Measurements from ENCODE around the gene ELMOD3. TPM values are rescaled to one million over a fixed set of nuclear protein-coding genes. Genes with fewer than 3 reads are reported as not detected.
A peak's percentile ranks its signal among the peaks of the same experiment; 100 is the strongest.

ELMOD3 gene
- total RNA-seq, 1 donor from 2014 or later, result 19.6 TPM

DNA sequence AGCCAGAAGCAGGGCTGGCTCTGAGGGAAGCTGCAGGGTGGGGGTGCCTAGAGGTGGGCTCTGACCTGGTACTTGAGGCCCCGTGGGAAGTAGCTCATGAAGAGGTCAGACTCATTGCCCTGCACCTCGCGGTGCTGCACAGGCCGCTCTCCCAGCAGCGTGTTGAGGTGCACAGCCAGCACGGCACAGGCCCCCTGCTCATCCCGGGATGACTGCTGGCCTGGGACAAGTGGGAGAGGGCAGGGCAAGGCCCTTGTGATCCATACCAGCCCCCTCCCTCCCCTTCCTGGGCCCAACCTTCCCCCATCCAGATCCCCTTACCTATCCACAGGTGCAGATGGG lies 46.9 kb downstream of the ELMOD3 start:
- ATAC-seq (no peak), DNase-seq (no peak)
- Histone ChIP-seq H3K27me3 (ENCODE audit: low read depth) (no peaks in the 10 kb centered on the region), H3K4me3 (no peak overlapping the region), H3K9me3 (no peaks in the 10 kb centered on the region), H3K27ac (no peak overlapping the region), H3K36me3 (peaks cover 47% of the 10 kb centered on the region), H3K4me1 (peaks cover 17% of the 10 kb centered on the region)
- intact Hi-C loops (cut with DNase I), result no loop called here
- TF ChIP-seq, protein P1, sequence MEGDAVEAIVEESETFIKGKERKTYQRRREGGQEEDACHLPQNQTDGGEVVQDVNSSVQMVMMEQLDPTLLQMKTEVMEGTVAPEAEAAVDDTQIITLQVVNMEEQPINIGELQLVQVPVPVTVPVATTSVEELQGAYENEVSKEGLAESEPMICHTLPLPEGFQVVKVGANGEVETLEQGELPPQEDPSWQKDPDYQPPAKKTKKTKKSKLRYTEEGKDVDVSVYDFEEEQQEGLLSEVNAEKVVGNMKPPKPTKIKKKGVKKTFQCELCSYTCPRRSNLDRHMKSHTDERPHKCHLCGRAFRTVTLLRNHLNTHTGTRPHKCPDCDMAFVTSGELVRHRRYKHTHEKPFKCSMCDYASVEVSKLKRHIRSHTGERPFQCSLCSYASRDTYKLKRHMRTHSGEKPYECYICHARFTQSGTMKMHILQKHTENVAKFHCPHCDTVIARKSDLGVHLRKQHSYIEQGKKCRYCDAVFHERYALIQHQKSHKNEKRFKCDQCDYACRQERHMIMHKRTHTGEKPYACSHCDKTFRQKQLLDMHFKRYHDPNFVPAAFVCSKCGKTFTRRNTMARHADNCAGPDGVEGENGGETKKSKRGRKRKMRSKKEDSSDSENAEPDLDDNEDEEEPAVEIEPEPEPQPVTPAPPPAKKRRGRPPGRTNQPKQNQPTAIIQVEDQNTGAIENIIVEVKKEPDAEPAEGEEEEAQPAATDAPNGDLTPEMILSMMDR (IDR thresholded peaks at IDR 0.05), result no peak

DNA sequence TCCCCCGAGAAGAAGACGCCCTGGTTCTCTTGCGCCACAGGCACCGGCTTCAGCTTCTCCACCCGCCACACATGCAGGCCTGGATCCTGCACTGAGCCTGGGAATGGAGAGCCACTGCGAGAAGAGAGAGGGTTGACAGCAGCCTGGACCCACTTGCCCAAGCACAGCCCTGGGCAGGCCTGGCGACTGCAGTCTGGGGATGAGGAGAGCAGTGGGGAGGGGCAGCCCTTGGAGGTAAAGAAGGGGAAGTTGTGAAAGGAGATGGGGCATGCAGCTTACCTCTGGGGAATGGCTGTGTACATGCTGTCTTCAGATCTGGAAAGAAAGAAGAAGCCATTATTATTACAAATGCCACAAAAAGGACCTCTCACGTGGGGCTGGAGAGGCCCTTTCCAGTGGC lies 47.3 kb downstream of the ELMOD3 start:
- Histone ChIP-seq H3K27ac (no peak overlapping the region), H3K27me3 (ENCODE audit: low read depth) (no peaks in the 10 kb centered on the region), H3K4me3 (no peak overlapping the region), H3K4me1 (peaks cover 13% of the 10 kb centered on the region), H3K36me3 (peaks cover 47% of the 10 kb centered on the region), H3K9me3 (no peaks in the 10 kb centered on the region)
- DNase-seq (no peak), ATAC-seq (no peak)
- TF ChIP-seq, protein P1 (IDR thresholded peaks at IDR 0.05), result no peak
- intact Hi-C loops (cut with DNase I), result no loop called here

DNA sequence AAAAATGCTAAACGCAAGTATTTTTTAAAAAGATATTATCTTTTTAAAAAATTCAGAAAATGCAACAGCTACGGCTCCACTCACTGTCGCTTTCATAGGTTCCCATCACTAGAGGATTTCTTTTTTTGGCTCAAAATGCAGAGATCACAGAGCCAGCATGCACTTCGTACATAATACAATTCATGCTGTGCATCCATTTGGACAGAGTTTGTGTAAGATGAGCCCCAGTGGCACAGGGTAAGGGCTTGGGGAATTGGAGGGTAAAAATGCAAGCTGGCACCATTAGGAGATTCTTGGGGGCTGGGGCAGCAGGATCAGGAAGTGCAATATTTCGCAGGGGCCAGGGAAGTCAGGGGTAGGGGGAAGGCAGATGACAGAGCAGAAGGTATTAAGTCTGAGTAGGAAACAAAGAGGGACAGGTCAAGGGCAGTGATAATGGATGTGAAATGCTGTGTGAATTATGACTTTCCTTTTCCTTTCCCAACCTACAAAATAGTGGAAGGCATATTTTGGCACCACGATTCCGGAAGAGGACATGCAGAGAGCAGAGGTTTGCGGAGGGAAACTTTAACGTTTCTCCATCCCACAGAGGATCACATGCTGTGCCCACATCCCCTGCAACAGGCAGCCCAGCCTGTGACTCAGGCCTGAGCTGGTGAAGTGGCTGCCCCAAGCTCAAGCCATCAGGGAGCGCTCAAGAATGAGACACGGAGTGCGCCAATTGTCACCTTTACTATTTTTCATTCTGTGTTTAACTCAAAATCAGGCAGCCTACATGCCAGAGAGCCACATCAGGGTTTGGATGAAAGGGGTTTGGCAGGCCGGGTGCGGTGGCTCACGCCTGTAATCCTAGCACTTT lies 50.9 kb downstream of the ELMOD3 start:
- no peaks in the 10 kb centered on the region for H3K9me3 ChIP-seq
- DNase-seq (peak; percentile 81), ATAC-seq (peak; percentile 64 to 81)
- H3K27ac ChIP-seq, result peak overlapping the region; percentile 58
- H3K27me3 ChIP-seq (ENCODE audit: low read depth), result no peaks in the 10 kb centered on the region
- peak overlapping the region; percentile 11 for H3K4me3 ChIP-seq
- TF ChIP-seq, protein P1 (IDR thresholded peaks at IDR 0.05), result no peak
- H3K36me3 ChIP-seq, result peaks cover 18% of the 10 kb centered on the region
- peaks cover 30% of the 10 kb centered on the region for H3K4me1 ChIP-seq
- intact Hi-C loops (cut with DNase I), result no loop called here

DNA sequence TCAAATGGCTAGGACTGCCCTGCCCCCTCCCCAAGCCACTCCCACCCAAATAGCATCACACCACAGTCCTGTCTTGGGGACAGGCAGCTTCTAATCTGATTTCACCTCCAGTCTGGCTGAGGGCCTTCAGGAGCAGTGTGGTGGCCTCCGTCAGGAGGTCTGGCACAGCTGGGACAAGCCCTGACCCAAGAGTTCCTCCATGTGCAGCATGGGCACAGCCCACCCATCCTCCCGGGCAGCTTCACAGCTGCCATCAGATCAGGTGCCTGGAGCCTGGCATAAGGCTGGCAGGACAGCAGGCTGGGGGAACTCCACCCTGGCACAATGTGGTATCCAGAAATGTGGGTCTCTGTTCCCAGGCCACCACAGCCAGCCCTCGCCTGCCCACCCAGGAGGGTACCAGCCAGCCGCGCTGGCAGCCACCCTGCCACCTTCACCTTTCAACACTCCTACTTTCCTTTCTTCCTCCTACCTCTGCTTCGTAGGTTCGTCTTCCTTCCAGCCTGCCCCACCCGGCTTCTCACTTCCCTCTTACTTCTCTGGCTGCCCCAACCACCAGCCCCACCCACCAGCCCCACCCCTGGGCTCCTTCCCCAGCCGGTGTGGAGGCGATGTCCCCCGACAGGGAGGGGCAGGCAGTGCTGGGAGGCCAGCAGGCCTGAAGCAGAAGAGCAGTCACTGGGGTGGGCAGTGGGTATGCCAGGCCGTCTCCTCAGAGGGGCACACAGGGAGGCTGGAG lies 55.4 kb downstream of the ELMOD3 start, which contains the start of gene CAPG:
CAPG (minus strand) TSS at position 522 of the 739 bp plus-strand sequence. CDS start 8,221 bp downstream, outside the sequence.
- peak within 1 kb of the TSS; percentile 50 for H3K4me3 ChIP-seq
- H3K9me3 ChIP-seq, result no peaks in the 10 kb centered on the region
- intact Hi-C loops (cut with DNase I), result no loop called here
- peaks cover 50% of the 10 kb centered on the region for H3K4me1 ChIP-seq
- H3K27me3 ChIP-seq (ENCODE audit: low read depth), result no peaks in the 10 kb centered on the region
- peak; percentile 89 for DNase-seq
- no peaks in the 10 kb centered on the region for H3K36me3 ChIP-seq
- ATAC-seq, result peak; percentile 71 to 78
- TF ChIP-seq, protein P1 (IDR thresholded peaks at IDR 0.05), result no peak
- peak within 1 kb of the TSS; percentile 81 for H3K27ac ChIP-seq

DNA sequence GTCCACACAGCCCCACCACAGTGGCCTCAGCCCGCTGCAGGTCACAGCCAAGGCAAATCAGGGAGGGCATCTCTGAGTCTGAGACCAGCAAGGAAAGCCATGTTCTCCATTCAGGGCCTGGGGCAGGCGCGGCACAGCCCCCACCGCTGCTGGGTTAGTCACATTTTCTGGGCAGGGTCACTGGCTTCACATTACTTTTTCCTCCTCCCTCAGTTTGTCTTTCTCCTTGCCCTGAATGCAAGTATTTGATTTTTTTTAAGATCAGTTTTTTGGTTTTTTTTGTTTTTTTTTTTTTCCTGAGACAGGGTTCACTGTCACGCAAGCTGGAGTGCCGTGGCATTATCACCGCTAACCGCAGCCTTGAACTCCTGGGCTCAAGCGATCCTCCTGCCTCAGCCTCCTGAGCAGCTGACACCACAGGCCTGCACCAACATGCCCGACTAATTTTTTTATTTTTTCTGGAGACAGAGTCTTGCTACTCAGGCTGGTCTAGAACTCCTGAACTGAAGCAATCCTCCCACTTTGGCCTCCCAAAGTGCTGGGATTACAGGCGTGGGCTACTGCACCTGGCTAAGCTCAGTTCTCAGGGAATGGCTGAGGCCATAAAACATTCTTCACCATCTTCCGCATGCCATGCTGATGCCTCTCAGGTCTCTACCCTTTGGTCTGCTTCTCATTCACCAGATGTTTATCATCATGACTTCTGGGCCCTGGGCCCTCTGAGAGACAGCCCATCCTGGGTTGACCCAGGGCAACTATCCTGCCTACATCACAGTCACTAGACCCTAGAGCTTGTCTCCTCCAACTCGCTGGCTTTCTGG lies 56.2 kb downstream of the ELMOD3 start:
- no peak for ATAC-seq
- H3K4me1 ChIP-seq, result peaks cover 55% of the 10 kb centered on the region
- intact Hi-C loops (cut with DNase I), result no loop called here
- H3K36me3 ChIP-seq, result no peaks in the 10 kb centered on the region
- peak overlapping the region; percentile 81 for H3K27ac ChIP-seq
- H3K27me3 ChIP-seq (ENCODE audit: low read depth), result no peaks in the 10 kb centered on the region
- peak overlapping the region; percentile 50 for H3K4me3 ChIP-seq
- no peak for DNase-seq
- TF ChIP-seq, protein P1 (IDR thresholded peaks at IDR 0.05), result no peak
- H3K9me3 ChIP-seq, result no peaks in the 10 kb centered on the region
